ENCODE data around the gene REG4.

Gene REG4

DNA sequence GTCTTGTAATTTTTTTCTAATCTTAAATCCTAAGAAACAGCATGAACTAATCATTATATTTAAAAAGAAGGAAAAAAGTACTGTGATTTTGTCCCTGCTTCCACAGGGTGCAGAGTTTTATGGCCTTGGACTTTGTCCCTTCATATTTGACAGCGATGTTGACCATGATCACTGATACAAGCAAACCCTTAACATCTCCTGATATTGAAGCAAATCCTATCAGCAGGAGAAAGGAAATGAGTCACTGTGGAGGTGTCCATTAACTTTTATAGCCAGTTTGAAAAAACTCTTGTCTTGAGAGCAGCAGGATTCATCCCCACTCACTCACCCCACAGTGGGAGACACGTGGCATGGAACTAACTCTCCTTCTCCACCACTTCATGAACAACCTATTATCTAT lies 5.1 kb upstream of the REG4 start:
- no peak for DNase-seq
- H3K9ac ChIP-seq (ENCODE audit: low read depth, low read length): no peak overlapping the region
- H4K20me1 ChIP-seq (ENCODE audit: insufficient read depth, low read length): no peaks in the 10 kb centered on the region
- H3K4me2 ChIP-seq (ENCODE audit: insufficient read depth, low read length): no peak overlapping the region
- no peaks in the 10 kb centered on the region for H3K9me3 ChIP-seq (ENCODE audit: insufficient read depth, low read length, severe bottlenecking)
- H3K4me1 ChIP-seq (ENCODE audit: insufficient read depth, low read length): no peaks in the 10 kb centered on the region
- H3K27me3 ChIP-seq (ENCODE audit: insufficient read depth, low read length, poor library complexity): no peaks in the 10 kb centered on the region
- H3K79me2 ChIP-seq (ENCODE audit: insufficient read depth, low read length): no peaks in the 10 kb centered on the region
- no peak overlapping the region for H3K27ac ChIP-seq (ENCODE audit: low read length)
- no peak for ATAC-seq (ENCODE audit: insufficient read depth, low read depth)
- H3K4me3 ChIP-seq (ENCODE audit: low read depth in 1 of 2, low read length in 2 of 2): no peak overlapping the region
- H3K36me3 ChIP-seq (ENCODE audit: insufficient read depth, low read length): no peaks in the 10 kb centered on the region
- TF ChIP-seq CTCF (IDR thresholded peaks at IDR 0.05; ENCODE audit: borderline replicate concordance, extremely low read depth, low read length, poor library complexity, severe bottlenecking): no peak
- TF ChIP-seq EZH2 (IDR thresholded peaks at IDR 0.05; ENCODE audit: borderline replicate concordance, low read depth, low read length, severe bottlenecking): no peak
- no peak overlapping the region for H2AFZ ChIP-seq (ENCODE audit: low read depth, low read length)

DNA sequence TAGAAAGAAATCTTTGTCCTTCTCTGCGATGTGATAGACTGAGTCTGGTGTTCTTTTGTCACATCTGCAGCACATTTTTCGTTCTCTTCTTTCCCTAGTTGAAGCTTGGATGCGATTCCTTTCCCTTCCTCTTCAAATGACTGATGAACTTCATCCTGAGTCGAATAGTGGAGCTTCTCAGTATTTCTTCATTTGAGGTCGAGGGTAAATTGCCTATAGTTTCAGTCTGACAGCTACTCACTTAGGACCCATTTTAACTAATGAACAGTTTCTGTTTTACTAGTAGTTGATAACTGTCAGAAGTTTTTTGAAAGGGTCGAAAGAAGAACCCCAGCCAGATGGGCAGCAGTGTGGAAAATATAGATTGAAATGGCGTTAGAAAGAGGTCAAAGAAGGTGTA lies 4.7 kb upstream of the REG4 start:
- Histone ChIP-seq H3K27ac (ENCODE audit: low read length) (no peak overlapping the region), H4K20me1 (ENCODE audit: insufficient read depth, low read length) (no peaks in the 10 kb centered on the region), H3K4me2 (ENCODE audit: insufficient read depth, low read length) (no peak overlapping the region), H3K4me1 (ENCODE audit: insufficient read depth, low read length) (no peaks in the 10 kb centered on the region), H3K9ac (ENCODE audit: low read depth, low read length) (no peak overlapping the region), H3K27me3 (ENCODE audit: insufficient read depth, low read length, poor library complexity) (no peaks in the 10 kb centered on the region), H3K9me3 (ENCODE audit: insufficient read depth, low read length, severe bottlenecking) (no peaks in the 10 kb centered on the region), H3K4me3 (ENCODE audit: low read depth in 1 of 2, low read length in 2 of 2) (no peak overlapping the region), H3K79me2 (ENCODE audit: insufficient read depth, low read length) (no peaks in the 10 kb centered on the region), H3K36me3 (ENCODE audit: insufficient read depth, low read length) (no peaks in the 10 kb centered on the region), H2AFZ (ENCODE audit: low read depth, low read length) (no peak overlapping the region)
- ATAC-seq (ENCODE audit: insufficient read depth, low read depth): no peak
- DNase-seq: no peak
- TF ChIP-seq CTCF (IDR thresholded peaks at IDR 0.05; ENCODE audit: borderline replicate concordance, extremely low read depth, low read length, poor library complexity, severe bottlenecking) (no peak), EZH2 (IDR thresholded peaks at IDR 0.05; ENCODE audit: borderline replicate concordance, low read depth, low read length, severe bottlenecking) (no peak)

GRCh38 chr1:119815361-119815760 lies 4.1 kb upstream of the REG4 start:
- H3K4me2 ChIP-seq (ENCODE audit: insufficient read depth, low read length): no peak overlapping the region
- no peaks in the 10 kb centered on the region for H3K9me3 ChIP-seq (ENCODE audit: insufficient read depth, low read length, severe bottlenecking)
- no peak overlapping the region for H2AFZ ChIP-seq (ENCODE audit: low read depth, low read length)
- no peak overlapping the region for H3K27ac ChIP-seq (ENCODE audit: low read length)
- H3K36me3 ChIP-seq (ENCODE audit: insufficient read depth, low read length): no peaks in the 10 kb centered on the region
- ATAC-seq (ENCODE audit: insufficient read depth, low read depth) (no peak), DNase-seq (no peak)
- TF ChIP-seq EZH2 (IDR thresholded peaks at IDR 0.05; ENCODE audit: borderline replicate concordance, low read depth, low read length, severe bottlenecking): no peak
- H3K4me1 ChIP-seq (ENCODE audit: insufficient read depth, low read length): no peaks in the 10 kb centered on the region
- no peaks in the 10 kb centered on the region for H4K20me1 ChIP-seq (ENCODE audit: insufficient read depth, low read length)
- H3K9ac ChIP-seq (ENCODE audit: low read depth, low read length): no peak overlapping the region
- no peaks in the 10 kb centered on the region for H3K79me2 ChIP-seq (ENCODE audit: insufficient read depth, low read length)
- no peak overlapping the region for H3K4me3 ChIP-seq (ENCODE audit: low read depth in 1 of 2, low read length in 2 of 2)
- H3K27me3 ChIP-seq (ENCODE audit: insufficient read depth, low read length, poor library complexity): no peaks in the 10 kb centered on the region

DNA sequence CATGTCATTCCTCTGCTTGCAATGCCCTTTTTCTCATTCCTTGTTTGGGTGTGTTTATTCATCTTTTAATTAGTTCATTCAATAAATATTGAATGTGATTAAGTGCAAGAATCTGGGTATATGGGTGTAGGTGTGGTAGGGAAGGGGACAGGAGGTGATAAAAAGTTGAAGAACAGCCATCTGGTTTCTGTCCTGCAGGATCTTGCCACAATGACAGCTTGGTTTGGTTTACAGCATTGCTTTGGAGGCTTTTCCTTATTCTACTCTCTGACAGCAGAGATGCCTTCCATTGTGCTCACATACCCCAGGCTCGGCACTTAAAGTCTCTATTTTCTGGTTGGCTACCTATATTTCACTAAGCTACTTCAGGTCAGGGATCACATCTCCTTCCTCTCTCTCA lies 3.0 kb upstream of the REG4 start:
- Histone ChIP-seq H3K9ac (ENCODE audit: low read depth, low read length) (no peak overlapping the region), H4K20me1 (ENCODE audit: insufficient read depth, low read length) (no peaks in the 10 kb centered on the region), H3K27ac (ENCODE audit: low read length) (no peak overlapping the region), H3K4me3 (ENCODE audit: low read depth in 1 of 2, low read length in 2 of 2) (no peak overlapping the region), H3K4me1 (ENCODE audit: insufficient read depth, low read length) (peaks cover 1% of the 10 kb centered on the region; the same call in 1 of the 2 replicates), H3K27me3 (ENCODE audit: insufficient read depth, low read length, poor library complexity) (no peaks in the 10 kb centered on the region), H2AFZ (ENCODE audit: low read depth, low read length) (no peak overlapping the region), H3K79me2 (ENCODE audit: insufficient read depth, low read length) (no peaks in the 10 kb centered on the region), H3K4me2 (ENCODE audit: insufficient read depth, low read length) (no peak overlapping the region), H3K9me3 (ENCODE audit: insufficient read depth, low read length, severe bottlenecking) (no peaks in the 10 kb centered on the region), H3K36me3 (ENCODE audit: insufficient read depth, low read length) (no peaks in the 10 kb centered on the region)
- DNase-seq: no peak
- TF ChIP-seq CTCF (IDR thresholded peaks at IDR 0.05; ENCODE audit: borderline replicate concordance, extremely low read depth, low read length, poor library complexity, severe bottlenecking) (no peak), EZH2 (IDR thresholded peaks at IDR 0.05; ENCODE audit: borderline replicate concordance, low read depth, low read length, severe bottlenecking) (no peak)
- no peak for ATAC-seq (ENCODE audit: insufficient read depth, low read depth)

Measured in DND-41 (cell line).